ENCODE measurements around the gene NPY4R2.
"Not testable (repeated sequence)": the region's sequence is repeated elsewhere in the genome, so short reads cannot be mapped to it uniquely, and the experiment has no call there.

DNA sequence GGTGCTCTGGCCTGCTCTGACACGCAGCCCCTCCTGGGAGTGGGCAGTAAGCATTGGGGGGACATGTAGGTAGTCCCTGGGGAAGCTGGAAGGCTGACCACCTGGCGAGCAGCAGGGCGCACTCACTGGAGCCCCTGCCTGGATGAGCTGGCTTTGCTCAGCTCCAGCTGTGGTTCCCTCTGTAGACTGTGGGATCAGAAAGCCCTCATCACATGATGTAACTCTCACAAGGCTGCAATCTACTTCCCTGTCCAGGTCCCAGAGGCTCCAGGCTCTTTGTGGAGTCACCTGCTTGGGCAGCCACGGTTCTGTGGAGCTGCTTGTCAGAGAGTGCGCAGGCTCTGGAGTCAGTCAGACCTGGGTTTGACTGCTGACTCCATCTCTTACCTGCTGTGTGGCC lies 44.3 kb downstream of the NPY4R2 start:
- not testable (repeated sequence) for TF ChIP-seq FOS (IDR thresholded peaks at IDR 0.05; ENCODE audit: borderline replicate concordance, insufficient read depth, low read length); POLR2AphosphoS5 (IDR thresholded peaks at IDR 0.05; ENCODE audit: insufficient read depth, low read depth, low read length); POLR2A (IDR thresholded peaks at IDR 0.05; ENCODE audit: low read depth, low read length); EZH2 (IDR thresholded peaks at IDR 0.05; ENCODE audit: borderline replicate concordance, low read depth, low read length, severe bottlenecking)
- TF ChIP-seq, protein P1, sequence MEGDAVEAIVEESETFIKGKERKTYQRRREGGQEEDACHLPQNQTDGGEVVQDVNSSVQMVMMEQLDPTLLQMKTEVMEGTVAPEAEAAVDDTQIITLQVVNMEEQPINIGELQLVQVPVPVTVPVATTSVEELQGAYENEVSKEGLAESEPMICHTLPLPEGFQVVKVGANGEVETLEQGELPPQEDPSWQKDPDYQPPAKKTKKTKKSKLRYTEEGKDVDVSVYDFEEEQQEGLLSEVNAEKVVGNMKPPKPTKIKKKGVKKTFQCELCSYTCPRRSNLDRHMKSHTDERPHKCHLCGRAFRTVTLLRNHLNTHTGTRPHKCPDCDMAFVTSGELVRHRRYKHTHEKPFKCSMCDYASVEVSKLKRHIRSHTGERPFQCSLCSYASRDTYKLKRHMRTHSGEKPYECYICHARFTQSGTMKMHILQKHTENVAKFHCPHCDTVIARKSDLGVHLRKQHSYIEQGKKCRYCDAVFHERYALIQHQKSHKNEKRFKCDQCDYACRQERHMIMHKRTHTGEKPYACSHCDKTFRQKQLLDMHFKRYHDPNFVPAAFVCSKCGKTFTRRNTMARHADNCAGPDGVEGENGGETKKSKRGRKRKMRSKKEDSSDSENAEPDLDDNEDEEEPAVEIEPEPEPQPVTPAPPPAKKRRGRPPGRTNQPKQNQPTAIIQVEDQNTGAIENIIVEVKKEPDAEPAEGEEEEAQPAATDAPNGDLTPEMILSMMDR (IDR thresholded peaks at IDR 0.05; ENCODE audit: extremely low read depth in 1 of 2, insufficient read depth in 1 of 2, low read depth in 1 of 2, low read length in 2 of 2): not testable (repeated sequence)

Data from endothelial cell of umbilical vein (primary cell).